Measurements from ENCODE around the gene TMEM131L.

GRCh38 chr4:153646261-153646660 lies 180.1 kb downstream of the TMEM131L start:
- TF ChIP-seq POLR2A (IDR thresholded peaks at IDR 0.05; ENCODE audit: low read depth, low read length): no peak
- no peak for TF ChIP-seq TAF1 (IDR thresholded peaks at IDR 0.05; ENCODE audit: borderline replicate concordance, low read depth, low read length)
- no peak for TF ChIP-seq POLR2AphosphoS5 (IDR thresholded peaks at IDR 0.05; ENCODE audit: low read depth, low read length)

Data from GM12892 (cell line).